Kidney (tissue), 2 donors: ENCODE measurements around the gene OOSP4A. TPM values are rescaled to one million over a fixed set of nuclear protein-coding genes. Genes with fewer than 3 reads are reported as not detected.

Source experiments
- polyA plus RNA-seq: library from polyadenylated mRNA; stranded (reverse); fragments of 350-450 nt; fragmentation: Illumina TruSeq; extraction: RNeasy Lipid Tissue Mini Kit (QIAGEN cat#74804); gene quantifications from one replicate; pipeline ENCODE4 v1.2.3, GENCODE V29; 2014; ENCODE audit warnings: low read depth, low replicate concordance; ENCODE audit not compliant: insufficient read depth
- total RNA-seq: library from RNA; stranded (reverse); fragmentation: NEBNext Ultra II Directional; extraction: Animal tissue kit (Norgen Biotek cat#: 25700); gene quantifications from one replicate; pipeline ENCODE4 v1.2.1, GENCODE V29; 2021
- donor health status: DM: yes; HTN: yes; CAD: no.

OOSP4A gene
- total and polyA plus RNA-seq, 2 donors from 2014 or later, result not detected

Other genes starting within 250 kb of the OOSP4A start
- 43.2 TPM for gene STX3, start 208.7 kb upstream of the OOSP4A start, total RNA-seq
- 57.2 TPM for gene STX3, start 208.7 kb upstream of the OOSP4A start, polyA plus RNA-seq
- gene MRPL16, start 153.3 kb upstream of the OOSP4A start, total RNA-seq, result 38.0 TPM
- gene MRPL16, start 153.3 kb upstream of the OOSP4A start, polyA plus RNA-seq, result 109 TPM
- gene CBLIF, start 118.5 kb upstream of the OOSP4A start, total RNA-seq, result not detected
- gene CBLIF, start 118.5 kb upstream of the OOSP4A start, polyA plus RNA-seq, result not detected
- 1.8 TPM for gene TCN1, start 97.5 kb upstream of the OOSP4A start, total RNA-seq
- gene TCN1, start 97.5 kb upstream of the OOSP4A start, polyA plus RNA-seq, result not detected
- gene OOSP3, start 85.3 kb upstream of the OOSP4A start, total RNA-seq, result not detected
- gene OOSP3, start 85.3 kb upstream of the OOSP4A start, polyA plus RNA-seq, result not detected
- gene OOSP1, start 25.6 kb upstream of the OOSP4A start, total RNA-seq, result not detected
- gene OOSP1, start 25.6 kb upstream of the OOSP4A start, polyA plus RNA-seq, result not detected
- gene OOSP4B, start 53.1 kb downstream of the OOSP4A start, total RNA-seq, result not detected
- not detected for gene OOSP4B, start 53.1 kb downstream of the OOSP4A start, polyA plus RNA-seq
- gene OOSP2, start 76.4 kb downstream of the OOSP4A start, total RNA-seq, result not detected
- not detected for gene OOSP2, start 76.4 kb downstream of the OOSP4A start, polyA plus RNA-seq
- not detected for gene MS4A3, start 92.6 kb downstream of the OOSP4A start, total RNA-seq
- gene MS4A3, start 92.6 kb downstream of the OOSP4A start, polyA plus RNA-seq, result not detected
- gene MS4A2, start 124.6 kb downstream of the OOSP4A start, total RNA-seq, result 9.1 TPM
- not detected for gene MS4A2, start 124.6 kb downstream of the OOSP4A start, polyA plus RNA-seq
- 145 TPM for gene MS4A6A, start 219.1 kb downstream of the OOSP4A start, total RNA-seq
- gene MS4A6A, start 219.1 kb downstream of the OOSP4A start, polyA plus RNA-seq, result 16.7 TPM